GM23338 (cell line): ENCODE results near the gene STAP2. TPM values are rescaled to one million over a fixed set of nuclear protein-coding genes. Genes with fewer than 3 reads are reported as not detected.

Experiments
- ATAC-seq: fragments of 200-7000 bp; cut with Tn5 transposase; 3 replicates; pipeline ENCODE4 v1.9.1; 2020
- DNase-seq: peaks from one replicate; pipeline ENCODE4 v3.0.0-alpha.2; 2015; ENCODE audit warnings: low spot score
- H2AFZ ChIP-seq: fragments of 200-600 bp; sonication (generic); 2 replicates; pipeline ENCODE4 v1.8.0; 2016; ENCODE audit warnings: antibody characterized with exemption, mild to moderate bottlenecking, moderate library complexity
- H3F3A ChIP-seq: fragments of 200-600 bp; sonication (generic); replicated peaks from 2 replicates; pipeline ENCODE4 v1.8.0; 2017; ENCODE audit warnings: antibody characterized with exemption, mixed run types, low read depth
- H3K27ac ChIP-seq: fragments of 200-600 bp; sonication (generic); 2 replicates; pipeline ENCODE4 v1.6.1; 2016; ENCODE audit warnings: low read depth
- H3K27me3 ChIP-seq: fragments of 200-600 bp; sonication (generic); 2 replicates; pipeline ENCODE4 v1.8.0; 2016; ENCODE audit warnings: mild to moderate bottlenecking, mixed run types, moderate library complexity; ENCODE audit not compliant: insufficient read depth
- H3K36me3 ChIP-seq: fragments of 200-600 bp; sonication (generic); 2 replicates; pipeline ENCODE4 v1.8.0; 2016; ENCODE audit warnings: mild to moderate bottlenecking; ENCODE audit not compliant: insufficient read depth
- H3K4me1 ChIP-seq: fragments of 200-600 bp; sonication (generic); 2 replicates; pipeline ENCODE4 v1.8.0; 2016; ENCODE audit warnings: mild to moderate bottlenecking, moderate library complexity; ENCODE audit not compliant: insufficient read depth
- H3K4me2 ChIP-seq: fragments of 200-600 bp; sonication (generic); 2 replicates; pipeline ENCODE4 v1.7.1; 2017; ENCODE audit warnings: mixed run types
- H3K4me3 ChIP-seq: fragments of 200-600 bp; sonication (generic); 2 replicates; pipeline ENCODE4 v1.6.1; 2016; ENCODE audit warnings: mixed run types
- H3K79me2 ChIP-seq: fragments of 200-600 bp; sonication (generic); replicated peaks from 2 replicates; pipeline ENCODE4 v1.8.0; 2017; ENCODE audit warnings: mild to moderate bottlenecking; ENCODE audit not compliant: insufficient read depth
- H3K9me2 ChIP-seq: fragments of 200-600 bp; sonication (generic); 2 replicates; pipeline ENCODE4 v1.8.0; 2017; ENCODE audit not compliant: insufficient read depth
- H4K20me1 ChIP-seq: fragments of 200-600 bp; sonication (generic); replicated peaks from 2 replicates; pipeline ENCODE4 v1.8.0; 2017; ENCODE audit warnings: mild to moderate bottlenecking; ENCODE audit not compliant: insufficient read depth
- H3K27ac Mint-ChIP-seq: 2 replicates; pipeline ENCODE4 v1.8.0; 2020; ENCODE audit warnings: inconsistent platforms, mild to moderate bottlenecking, moderate library complexity, mixed read lengths
- H3K27me3 Mint-ChIP-seq: 3 replicates; pipeline ENCODE4 v1.8.0; 2022; ENCODE audit warnings: low read depth, mild to moderate bottlenecking, moderate library complexity, mixed read lengths, inconsistent platforms; ENCODE audit not compliant: insufficient read depth, poor library complexity
- H3K36me3 Mint-ChIP-seq: 3 replicates; pipeline ENCODE4 v1.8.0; 2021; ENCODE audit warnings: low read depth, mild to moderate bottlenecking, inconsistent platforms, moderate library complexity, mixed read lengths
- H3K4me1 Mint-ChIP-seq: 3 replicates; pipeline ENCODE4 v1.8.0; 2020; ENCODE audit warnings: mild to moderate bottlenecking, inconsistent platforms, mixed read lengths
- H3K4me3 Mint-ChIP-seq: 3 replicates; pipeline ENCODE4 v1.8.0; 2021; ENCODE audit warnings: moderate library complexity, mild to moderate bottlenecking, inconsistent platforms, mixed read lengths
- H3K9me3 Mint-ChIP-seq: 3 replicates; pipeline ENCODE4 v1.8.0; 2020; ENCODE audit warnings: moderate library complexity, mild to moderate bottlenecking, inconsistent platforms, mixed read lengths
- CREB1 ChIP-seq: fragments of 250-450 bp; sonication (Bioruptor Pico); IDR thresholded peaks from 2 replicates; pipeline ENCODE4 v1.5.0; 2020; ENCODE audit warnings: low read depth, mild to moderate bottlenecking, moderate library complexity
- CTCF ChIP-seq, 2 experiments: fragments of 200-600 bp in 1 of 2; sonication (generic) in 1 of 2; conservative IDR thresholded peaks; 2 replicates each; pipeline versions ENCODE4 v1.5.1 to v1.6.1; 2016 to 2017; ENCODE audit warnings: antibody characterized with exemption in 2 of 2, low read depth in 2 of 2, mild to moderate bottlenecking in 2 of 2, moderate library complexity in 1 of 2
- EZH2 ChIP-seq: fragments of 200-600 bp; sonication (generic); IDR thresholded peaks from one replicate; pipeline ENCODE4 v1.8.0; 2017; ENCODE audit warnings: antibody characterized with exemption, mild to moderate bottlenecking, low read depth; ENCODE audit not compliant: unreplicated experiment
- EZH2phosphoT487 ChIP-seq: fragments of 200-600 bp; sonication (generic); IDR thresholded peaks from one replicate; pipeline ENCODE4 v1.8.1; 2018; ENCODE audit warnings: antibody characterized with exemption; ENCODE audit not compliant: unreplicated experiment
- JUNB ChIP-seq: IDR thresholded peaks from one replicate; pipeline ENCODE4 v1.6.1; 2016; ENCODE audit warnings: antibody characterized with exemption; ENCODE audit not compliant: unreplicated experiment
- NANOG ChIP-seq: IDR thresholded peaks from 2 replicates; pipeline ENCODE4 v1.6.1; 2016; ENCODE audit warnings: antibody characterized with exemption, borderline replicate concordance
- POLR2AphosphoS5 ChIP-seq: IDR thresholded peaks from 2 replicates; pipeline ENCODE4 v1.6.1; 2016; ENCODE audit warnings: antibody characterized with exemption, low read depth
- REST ChIP-seq: IDR thresholded peaks from one replicate; pipeline ENCODE4 v1.6.1; 2018; ENCODE audit warnings: antibody characterized with exemption; ENCODE audit not compliant: unreplicated experiment
- STAT1 ChIP-seq: IDR thresholded peaks from one replicate; pipeline ENCODE4 v1.6.1; 2016; ENCODE audit warnings: antibody characterized with exemption; ENCODE audit not compliant: unreplicated experiment
- ZNF114 ChIP-seq: fragments of 250-450 bp; sonication (Bioruptor Pico); IDR thresholded peaks from 2 replicates; pipeline ENCODE4 v1.5.0; 2020; ENCODE audit warnings: mild to moderate bottlenecking, moderate library complexity
- ZNF331 ChIP-seq: fragments of 250-450 bp; sonication (Bioruptor Pico); IDR thresholded peaks from 2 replicates; pipeline ENCODE4 v1.5.0; 2020; ENCODE audit warnings: low read depth, mild to moderate bottlenecking, moderate library complexity
- polyA plus RNA-seq: library from polyadenylated mRNA; unstranded; fragments of >200 nt; fragmentation: Nextera tagmentation; extraction: Ambion mirVana; gene quantifications from 2 replicates; pipeline ENCODE4 v1.2.1, GENCODE V29; 2016
- total RNA-seq: library from RNA; depleted of rRNA; stranded (reverse); fragments of >200 nt; shearing (Covaris generic); gene quantifications from 2 replicates; pipeline ENCODE4 v1.2.3, GENCODE V29; 2014
- TF ChIP-seq, protein P1 (sequence below): fragments of 250-450 bp; sonication (Bioruptor Pico); IDR thresholded peaks from 2 replicates; pipeline ENCODE4 v1.5.0; 2020; ENCODE audit warnings: mild to moderate bottlenecking, moderate library complexity
- TF ChIP-seq, protein P2 (sequence below): IDR thresholded peaks from 2 replicates; pipeline ENCODE4 v1.6.1; 2016; ENCODE audit warnings: antibody characterized with exemption

The STAP2 gene
- total and polyA plus RNA-seq, 2 experiments from 2014 or later: 15.1 to 20.7 TPM

DNA sequence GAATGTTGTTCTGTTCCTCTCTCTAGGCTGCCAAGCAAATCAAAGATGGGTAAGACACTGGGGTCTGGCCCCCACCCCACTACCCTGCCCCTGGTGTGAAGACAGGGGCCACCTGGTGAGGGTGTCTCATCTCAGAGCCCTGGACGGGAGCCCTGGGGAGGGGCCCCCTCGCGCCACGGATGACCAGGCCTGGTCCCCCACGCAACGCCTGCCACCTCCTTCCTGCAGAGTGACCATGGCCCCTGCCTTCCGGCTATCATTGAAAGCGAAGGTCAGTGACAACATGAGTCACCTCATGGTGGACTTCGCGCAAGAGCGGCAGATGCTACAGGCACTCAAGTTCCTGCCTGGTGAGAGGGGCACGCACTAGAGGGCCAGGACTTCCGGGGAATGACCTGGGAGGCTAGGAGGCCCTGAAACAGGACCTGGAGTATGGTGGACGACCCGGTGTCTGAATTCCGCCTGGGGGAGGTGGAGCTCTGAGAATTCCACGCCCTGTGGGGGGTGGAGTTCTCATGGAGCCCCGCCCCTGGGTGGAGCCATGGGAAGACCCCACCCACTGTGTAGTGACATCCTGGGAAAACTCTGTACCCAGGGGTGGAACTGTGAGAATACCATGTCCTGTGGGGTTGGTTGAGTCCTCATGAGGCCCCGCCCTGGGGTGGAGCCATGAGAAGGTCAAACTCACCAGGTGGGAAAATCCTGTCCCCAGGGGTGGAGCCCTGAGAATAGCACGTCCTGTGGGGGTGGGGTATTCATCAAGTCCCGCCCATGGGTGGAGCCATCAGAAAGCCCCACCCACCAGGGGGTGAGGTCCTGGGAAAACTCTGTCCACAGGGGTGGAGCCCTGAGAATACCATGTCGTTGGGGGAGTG is 28.1 kb downstream of the STAP2 start:
- Mint-ChIP-seq H3K27ac (no peak overlapping the region), H3K4me1 (no peaks in the 10 kb centered on the region), H3K36me3 (peaks cover 76% of the 10 kb centered on the region), H3K4me3 (no peak overlapping the region), H3K27me3 (peaks cover 6% of the 10 kb centered on the region), H3K9me3 (no peaks in the 10 kb centered on the region; the same call in 2 of the 3 replicates)
- Histone ChIP-seq H3K4me3 (no peak overlapping the region), H3K36me3 (peaks cover 11% of the 10 kb centered on the region; the same call in 1 of the 2 replicates), H3K79me2 (no peaks in the 10 kb centered on the region), H4K20me1 (no peaks in the 10 kb centered on the region), H3K4me1 (no peaks in the 10 kb centered on the region), H3K27me3 (no peaks in the 10 kb centered on the region), H3K27ac (peak overlapping the region; percentile 45; the same call in 1 of the 2 replicates), H2AFZ (no peak overlapping the region), H3F3A (peaks cover 3% of the 10 kb centered on the region; the same call in 1 of the 2 replicates), H3K4me2 (no peak overlapping the region), H3K9me2 (no peaks in the 10 kb centered on the region)
- DNase-seq: peak; percentile 80
- TF ChIP-seq NANOG: no peak
- no peak for TF ChIP-seq REST
- TF ChIP-seq ZNF114 (CRISPR knock-in tag): no peak
- no peak for TF ChIP-seq ZNF331 (CRISPR knock-in tag)
- no peak for TF ChIP-seq CREB1
- TF ChIP-seq POLR2AphosphoS5: no peak
- TF ChIP-seq EZH2phosphoT487: no peak
- TF ChIP-seq STAT1: no peak
- TF ChIP-seq, protein P1, sequence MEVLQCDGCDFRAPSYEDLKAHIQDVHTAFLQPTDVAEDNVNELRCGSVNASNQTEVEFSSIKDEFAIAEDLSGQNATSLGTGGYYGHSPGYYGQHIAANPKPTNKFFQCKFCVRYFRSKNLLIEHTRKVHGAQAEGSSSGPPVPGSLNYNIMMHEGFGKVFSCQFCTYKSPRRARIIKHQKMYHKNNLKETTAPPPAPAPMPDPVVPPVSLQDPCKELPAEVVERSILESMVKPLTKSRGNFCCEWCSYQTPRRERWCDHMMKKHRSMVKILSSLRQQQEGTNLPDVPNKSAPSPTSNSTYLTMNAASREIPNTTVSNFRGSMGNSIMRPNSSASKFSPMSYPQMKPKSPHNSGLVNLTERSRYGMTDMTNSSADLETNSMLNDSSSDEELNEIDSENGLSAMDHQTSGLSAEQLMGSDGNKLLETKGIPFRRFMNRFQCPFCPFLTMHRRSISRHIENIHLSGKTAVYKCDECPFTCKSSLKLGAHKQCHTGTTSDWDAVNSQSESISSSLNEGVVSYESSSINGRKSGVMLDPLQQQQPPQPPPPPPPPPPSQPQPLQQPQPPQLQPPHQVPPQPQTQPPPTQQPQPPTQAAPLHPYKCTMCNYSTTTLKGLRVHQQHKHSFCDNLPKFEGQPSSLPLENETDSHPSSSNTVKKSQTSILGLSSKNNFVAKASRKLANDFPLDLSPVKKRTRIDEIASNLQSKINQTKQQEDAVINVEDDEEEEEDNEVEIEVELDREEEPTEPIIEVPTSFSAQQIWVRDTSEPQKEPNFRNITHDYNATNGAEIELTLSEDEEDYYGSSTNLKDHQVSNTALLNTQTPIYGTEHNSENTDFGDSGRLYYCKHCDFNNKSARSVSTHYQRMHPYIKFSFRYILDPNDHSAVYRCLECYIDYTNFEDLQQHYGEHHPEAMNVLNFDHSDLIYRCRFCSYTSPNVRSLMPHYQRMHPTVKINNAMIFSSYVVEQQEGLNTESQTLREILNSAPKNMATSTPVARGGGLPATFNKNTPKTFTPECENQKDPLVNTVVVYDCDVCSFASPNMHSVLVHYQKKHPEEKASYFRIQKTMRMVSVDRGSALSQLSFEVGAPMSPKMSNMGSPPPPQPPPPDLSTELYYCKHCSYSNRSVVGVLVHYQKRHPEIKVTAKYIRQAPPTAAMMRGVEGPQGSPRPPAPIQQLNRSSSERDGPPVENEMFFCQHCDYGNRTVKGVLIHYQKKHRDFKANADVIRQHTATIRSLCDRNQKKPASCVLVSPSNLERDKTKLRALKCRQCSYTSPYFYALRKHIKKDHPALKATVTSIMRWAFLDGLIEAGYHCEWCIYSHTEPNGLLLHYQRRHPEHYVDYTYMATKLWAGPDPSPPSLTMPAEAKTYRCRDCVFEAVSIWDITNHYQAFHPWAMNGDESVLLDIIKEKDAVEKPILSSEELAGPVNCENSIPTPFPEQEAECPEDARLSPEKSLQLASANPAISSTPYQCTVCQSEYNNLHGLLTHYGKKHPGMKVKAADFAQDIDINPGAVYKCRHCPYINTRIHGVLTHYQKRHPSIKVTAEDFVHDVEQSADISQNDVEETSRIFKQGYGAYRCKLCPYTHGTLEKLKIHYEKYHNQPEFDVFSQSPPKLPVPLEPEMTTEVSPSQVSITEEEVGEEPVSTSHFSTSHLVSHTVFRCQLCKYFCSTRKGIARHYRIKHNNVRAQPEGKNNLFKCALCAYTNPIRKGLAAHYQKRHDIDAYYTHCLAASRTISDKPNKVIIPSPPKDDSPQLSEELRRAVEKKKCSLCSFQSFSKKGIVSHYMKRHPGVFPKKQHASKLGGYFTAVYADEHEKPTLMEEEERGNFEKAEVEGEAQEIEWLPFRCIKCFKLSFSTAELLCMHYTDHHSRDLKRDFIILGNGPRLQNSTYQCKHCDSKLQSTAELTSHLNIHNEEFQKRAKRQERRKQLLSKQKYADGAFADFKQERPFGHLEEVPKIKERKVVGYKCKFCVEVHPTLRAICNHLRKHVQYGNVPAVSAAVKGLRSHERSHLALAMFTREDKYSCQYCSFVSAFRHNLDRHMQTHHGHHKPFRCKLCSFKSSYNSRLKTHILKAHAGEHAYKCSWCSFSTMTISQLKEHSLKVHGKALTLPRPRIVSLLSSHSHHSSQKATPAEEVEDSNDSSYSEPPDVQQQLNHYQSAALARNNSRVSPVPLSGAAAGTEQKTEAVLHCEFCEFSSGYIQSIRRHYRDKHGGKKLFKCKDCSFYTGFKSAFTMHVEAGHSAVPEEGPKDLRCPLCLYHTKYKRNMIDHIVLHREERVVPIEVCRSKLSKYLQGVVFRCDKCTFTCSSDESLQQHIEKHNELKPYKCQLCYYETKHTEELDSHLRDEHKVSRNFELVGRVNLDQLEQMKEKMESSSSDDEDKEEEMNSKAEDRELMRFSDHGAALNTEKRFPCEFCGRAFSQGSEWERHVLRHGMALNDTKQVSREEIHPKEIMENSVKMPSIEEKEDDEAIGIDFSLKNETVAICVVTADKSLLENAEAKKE: no peak
- TF ChIP-seq, protein P2, sequence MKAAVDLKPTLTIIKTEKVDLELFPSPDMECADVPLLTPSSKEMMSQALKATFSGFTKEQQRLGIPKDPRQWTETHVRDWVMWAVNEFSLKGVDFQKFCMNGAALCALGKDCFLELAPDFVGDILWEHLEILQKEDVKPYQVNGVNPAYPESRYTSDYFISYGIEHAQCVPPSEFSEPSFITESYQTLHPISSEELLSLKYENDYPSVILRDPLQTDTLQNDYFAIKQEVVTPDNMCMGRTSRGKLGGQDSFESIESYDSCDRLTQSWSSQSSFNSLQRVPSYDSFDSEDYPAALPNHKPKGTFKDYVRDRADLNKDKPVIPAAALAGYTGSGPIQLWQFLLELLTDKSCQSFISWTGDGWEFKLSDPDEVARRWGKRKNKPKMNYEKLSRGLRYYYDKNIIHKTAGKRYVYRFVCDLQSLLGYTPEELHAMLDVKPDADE: no peak
- no peak for TF ChIP-seq CTCF (conservative IDR thresholded peaks at IDR 0.05; ENCODE audit: low read depth in 2 of 2)
- no peak for TF ChIP-seq EZH2
- no peak for TF ChIP-seq JUNB
- peak; percentile 81 for ATAC-seq
